Fibroblast of lung (primary cell): Measurements from ENCODE around the gene LTA4H.

Experiments
- EZH2 ChIP-seq: IDR thresholded peaks from 2 replicates; pipeline ENCODE4 v1.5.1; 2012; ENCODE audit warnings: low read length, control low read depth, mild to moderate bottlenecking; ENCODE audit errors: missing control alignments
- TF ChIP-seq, protein P1 (sequence below), 2 donors: IDR thresholded peaks in 1 of 2; conservative IDR thresholded peaks in 1 of 2; 1 replicate in 1 of 2; 2 replicates in 1 of 2; pipeline ENCODE4 v1.5.1; 2011 to 2012; ENCODE audit warnings: low read length in 2 of 2, control low read depth in 1 of 2, inconsistent platforms in 1 of 2, low read depth in 1 of 2, mild to moderate bottlenecking in 1 of 2

DNA sequence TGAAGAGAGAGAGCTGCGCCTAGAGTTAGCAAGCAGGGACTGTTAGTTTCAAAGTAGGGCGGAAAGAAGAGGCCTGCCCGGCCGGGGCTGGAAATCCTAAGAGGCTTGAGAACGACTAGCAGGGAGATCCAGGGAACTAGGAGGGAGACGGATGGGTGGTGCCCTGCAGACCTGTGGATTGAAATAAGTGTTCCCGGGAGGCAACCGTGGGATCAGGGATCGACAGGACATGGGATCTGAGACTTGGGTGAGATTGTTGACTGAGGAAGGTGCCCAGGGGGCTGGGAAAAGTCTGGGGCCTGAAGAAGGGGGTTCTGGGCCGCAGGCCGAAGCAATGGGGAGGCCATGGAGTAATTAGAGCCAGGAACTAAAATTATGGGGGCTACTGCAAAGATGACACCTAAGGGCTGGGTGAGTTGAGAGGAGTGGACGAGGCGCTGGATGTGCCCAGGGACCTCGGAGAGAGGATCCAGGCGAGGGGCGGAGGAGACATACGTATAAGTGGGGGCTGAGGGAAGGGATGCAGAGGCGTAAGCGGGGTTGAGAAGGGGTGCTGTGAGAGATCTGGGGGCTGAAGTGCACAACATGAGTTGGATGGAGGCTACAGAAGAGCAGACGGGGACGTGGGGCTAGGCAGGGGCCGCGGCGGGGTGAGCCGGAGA is 635 bp downstream of the LTA4H start:
- TF ChIP-seq EZH2, result no peak
- TF ChIP-seq, protein P1, sequence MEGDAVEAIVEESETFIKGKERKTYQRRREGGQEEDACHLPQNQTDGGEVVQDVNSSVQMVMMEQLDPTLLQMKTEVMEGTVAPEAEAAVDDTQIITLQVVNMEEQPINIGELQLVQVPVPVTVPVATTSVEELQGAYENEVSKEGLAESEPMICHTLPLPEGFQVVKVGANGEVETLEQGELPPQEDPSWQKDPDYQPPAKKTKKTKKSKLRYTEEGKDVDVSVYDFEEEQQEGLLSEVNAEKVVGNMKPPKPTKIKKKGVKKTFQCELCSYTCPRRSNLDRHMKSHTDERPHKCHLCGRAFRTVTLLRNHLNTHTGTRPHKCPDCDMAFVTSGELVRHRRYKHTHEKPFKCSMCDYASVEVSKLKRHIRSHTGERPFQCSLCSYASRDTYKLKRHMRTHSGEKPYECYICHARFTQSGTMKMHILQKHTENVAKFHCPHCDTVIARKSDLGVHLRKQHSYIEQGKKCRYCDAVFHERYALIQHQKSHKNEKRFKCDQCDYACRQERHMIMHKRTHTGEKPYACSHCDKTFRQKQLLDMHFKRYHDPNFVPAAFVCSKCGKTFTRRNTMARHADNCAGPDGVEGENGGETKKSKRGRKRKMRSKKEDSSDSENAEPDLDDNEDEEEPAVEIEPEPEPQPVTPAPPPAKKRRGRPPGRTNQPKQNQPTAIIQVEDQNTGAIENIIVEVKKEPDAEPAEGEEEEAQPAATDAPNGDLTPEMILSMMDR (conservative IDR thresholded peaks at IDR 0.05 in 1 of 2, IDR thresholded peaks at IDR 0.05 in 1 of 2; ENCODE audit: low read depth in 1 of 2, low read length in 2 of 2), result no peak
